ENCODE results near the gene RHBDF1.
A peak's percentile ranks its signal among the peaks of the same experiment; 100 is the strongest.
"Not testable (repeated sequence)": the region's sequence is repeated elsewhere in the genome, so short reads cannot be mapped to it uniquely, and the experiment has no call there.

RHBDF1 gene

DNA sequence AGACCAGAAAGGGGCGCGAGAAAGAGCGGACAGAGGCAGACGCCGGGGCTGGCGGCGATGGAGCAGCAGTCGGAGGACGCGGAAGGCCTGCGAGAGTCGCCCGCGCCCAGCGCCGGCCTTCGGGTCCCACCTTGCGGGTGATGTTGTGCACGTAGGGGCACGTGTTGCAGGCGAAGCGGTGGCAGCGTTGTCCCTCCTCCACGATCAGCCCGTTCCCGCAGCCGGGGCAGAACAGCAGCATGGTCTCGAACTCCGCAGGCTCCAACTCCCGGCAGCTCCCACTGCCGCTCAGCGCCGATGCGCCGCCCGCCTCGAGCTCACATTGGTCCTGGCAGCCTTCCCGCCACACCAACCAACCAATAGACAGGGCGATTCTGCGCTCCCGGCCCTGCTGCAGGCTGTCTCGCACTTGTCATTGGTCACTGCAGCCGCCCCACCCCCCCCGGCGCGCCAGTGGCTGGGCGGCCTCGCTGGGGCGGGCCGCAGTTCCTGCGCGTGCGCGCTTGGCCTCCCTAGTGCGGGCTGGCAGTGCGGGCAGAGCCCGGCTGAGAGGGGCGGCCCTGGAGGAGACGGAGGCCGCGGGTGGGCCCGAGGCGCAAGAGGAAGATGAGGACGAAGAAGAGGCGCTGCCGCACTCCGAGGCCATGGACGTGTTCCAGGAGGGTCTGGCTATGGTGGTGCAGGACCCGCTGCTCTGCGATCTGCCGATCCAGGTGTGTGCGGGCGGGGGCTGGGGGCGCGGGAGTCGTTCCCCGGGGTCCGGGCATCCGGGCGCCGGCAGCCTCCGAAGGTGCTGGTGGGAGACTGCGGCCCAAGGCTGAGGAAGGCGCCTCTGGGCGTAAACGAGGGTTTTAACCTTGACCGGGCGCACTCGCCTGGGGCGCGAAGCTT lies 18.8 kb downstream of the RHBDF1 start, which contains the start of the genes POLR3K and SNRNP25:
TSS of gene POLR3K (minus strand) at position 263 of the 891 bp plus-strand sequence. CDS start at position 241, 22 bp downstream.
TSS of gene SNRNP25 (plus strand) at position 483 of the 891 bp plus-strand sequence. CDS start at position 672, 189 bp downstream.
- H3K27ac ChIP-seq (ENCODE audit: low read length), result peak within 1 kb of the TSS; percentile 51
- peaks cover 0 to 12% of the 10 kb centered on the region in 2 donors for H3K4me1 ChIP-seq (ENCODE audit: control insufficient read depth in 1 of 2, insufficient read depth in 2 of 2, low read length in 2 of 2)
- peaks cover 18 to 36% of the 10 kb centered on the region in 2 donors for H3K36me3 ChIP-seq (ENCODE audit: control insufficient read depth in 1 of 2, insufficient read depth in 2 of 2, low read length in 2 of 2)
- no peaks in the 10 kb centered on the region for H3K27me3 ChIP-seq (ENCODE audit: low read depth, low read length)
- H3K4me3 ChIP-seq (ENCODE audit: low read depth in 1 of 2, low read length in 2 of 2), result peak within 1 kb of the TSS; percentile 81 to 94
- no peaks in the 10 kb centered on the region for H3K9me3 ChIP-seq (ENCODE audit: control insufficient read depth in 1 of 2, low read length in 2 of 2)

DNA sequence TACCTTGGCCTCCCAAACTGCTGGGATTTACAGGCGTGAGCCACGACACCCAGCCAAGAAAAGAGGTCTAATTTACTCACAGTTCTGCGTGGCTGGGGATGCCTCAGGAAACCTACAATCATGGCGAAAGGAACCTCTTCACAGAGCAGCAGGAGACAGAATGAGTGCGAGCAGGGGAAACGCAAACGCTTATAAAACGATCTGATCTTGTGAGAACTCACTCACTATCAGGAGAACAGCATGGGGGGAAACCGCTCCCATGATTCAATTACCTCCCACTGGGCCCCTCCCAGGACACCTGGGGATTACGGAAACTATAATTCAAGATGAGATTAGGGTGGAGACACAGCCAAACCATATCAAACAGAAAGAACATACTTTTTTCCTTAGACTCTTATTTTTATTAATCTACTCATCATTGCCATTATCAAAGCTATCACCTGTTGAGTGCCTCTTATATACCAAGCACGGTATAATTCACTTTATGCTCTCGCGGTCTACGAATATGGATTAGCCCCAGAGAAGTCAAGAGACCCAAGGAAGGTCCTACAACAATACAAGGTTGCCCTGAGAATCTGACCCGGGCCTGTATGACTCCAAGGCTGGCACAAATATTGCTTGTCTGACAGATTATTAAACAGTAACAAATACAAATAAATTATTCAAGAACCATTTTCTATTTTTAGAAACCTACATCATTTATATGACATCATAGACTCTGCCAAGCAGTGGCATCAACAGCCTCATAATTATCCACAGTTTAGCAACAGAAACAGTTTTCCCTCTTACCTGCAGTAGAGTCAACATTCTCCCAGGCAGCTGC lies 21.5 kb downstream of the RHBDF1 start:
- Histone ChIP-seq H3K27me3 (ENCODE audit: low read depth, low read length) (no peaks in the 10 kb centered on the region), H3K27ac (ENCODE audit: low read length) (no peak overlapping the region), H3K9me3 (ENCODE audit: control insufficient read depth in 1 of 2, low read length in 2 of 2) (no peaks in the 10 kb centered on the region), H3K36me3 (ENCODE audit: control insufficient read depth in 1 of 2, insufficient read depth in 2 of 2, low read length in 2 of 2) (peaks cover 4 to 22% of the 10 kb centered on the region in 2 donors), H3K4me1 (ENCODE audit: control insufficient read depth in 1 of 2, insufficient read depth in 2 of 2, low read length in 2 of 2) (peaks cover 0 to 12% of the 10 kb centered on the region in 2 donors), H3K4me3 (ENCODE audit: low read depth in 1 of 2, low read length in 2 of 2) (no peak overlapping the region)

DNA sequence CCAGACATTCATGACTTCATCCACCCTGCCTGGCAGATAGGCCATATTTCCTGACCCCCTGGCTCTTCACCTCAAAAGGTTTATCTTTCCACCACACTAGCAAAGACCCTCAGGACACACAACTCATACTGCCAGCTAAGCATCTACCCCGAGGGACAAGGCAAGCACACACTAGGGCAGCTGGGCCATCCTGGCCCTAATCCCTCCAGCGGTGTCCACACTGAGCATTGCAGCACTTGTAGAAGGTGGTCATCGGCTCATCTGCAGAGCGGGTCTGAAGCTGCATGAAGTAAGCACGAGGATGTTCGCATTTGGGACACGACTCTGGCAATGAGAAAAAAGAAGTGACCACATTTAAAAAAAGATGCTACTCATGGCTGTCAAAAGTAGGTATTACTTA lies 25.2 kb downstream of the RHBDF1 start:
- no peak overlapping the region for H3K4me3 ChIP-seq (ENCODE audit: low read depth in 1 of 2, low read length in 2 of 2)
- peaks cover 0 to 3% of the 10 kb centered on the region in 2 donors for H3K4me1 ChIP-seq (ENCODE audit: control insufficient read depth in 1 of 2, insufficient read depth in 2 of 2, low read length in 2 of 2)
- no peaks in the 10 kb centered on the region for H3K27me3 ChIP-seq (ENCODE audit: low read depth, low read length)
- no peaks in the 10 kb centered on the region for H3K9me3 ChIP-seq (ENCODE audit: control insufficient read depth in 1 of 2, low read length in 2 of 2)
- H3K27ac ChIP-seq (ENCODE audit: low read length), result no peak overlapping the region
- peaks cover 12 to 21% of the 10 kb centered on the region in 2 donors for H3K36me3 ChIP-seq (ENCODE audit: control insufficient read depth in 1 of 2, insufficient read depth in 2 of 2, low read length in 2 of 2)

DNA sequence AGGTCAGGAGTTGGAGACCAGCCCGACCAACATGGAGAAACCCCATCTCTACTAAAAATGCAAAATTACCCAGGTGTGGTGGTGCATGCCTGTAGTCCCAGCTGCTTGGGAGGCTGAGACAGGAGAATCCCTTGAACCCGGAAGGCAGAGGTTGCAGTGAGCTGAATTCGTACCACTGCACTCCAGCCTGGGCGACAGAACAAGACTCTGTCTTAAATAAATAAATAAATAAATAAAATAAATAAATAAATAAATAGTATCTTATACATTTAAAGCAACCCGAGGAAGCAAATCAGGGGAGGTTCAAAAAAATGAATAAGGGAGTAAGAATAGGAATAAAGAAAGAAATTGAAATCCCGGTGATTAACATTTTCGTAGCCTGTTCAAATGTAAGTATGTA lies 25.9 kb downstream of the RHBDF1 start:
- peaks cover 12 to 21% of the 10 kb centered on the region in 2 donors for H3K36me3 ChIP-seq (ENCODE audit: control insufficient read depth in 1 of 2, insufficient read depth in 2 of 2, low read length in 2 of 2)
- H3K27ac ChIP-seq (ENCODE audit: low read length); H3K9me3 ChIP-seq (ENCODE audit: control insufficient read depth in 1 of 2, low read length in 2 of 2); H3K27me3 ChIP-seq (ENCODE audit: low read depth, low read length); H3K4me3 ChIP-seq (ENCODE audit: low read depth in 1 of 2, low read length in 2 of 2); H3K4me1 ChIP-seq (ENCODE audit: control insufficient read depth in 1 of 2, insufficient read depth in 2 of 2, low read length in 2 of 2): not testable (repeated sequence)

DNA sequence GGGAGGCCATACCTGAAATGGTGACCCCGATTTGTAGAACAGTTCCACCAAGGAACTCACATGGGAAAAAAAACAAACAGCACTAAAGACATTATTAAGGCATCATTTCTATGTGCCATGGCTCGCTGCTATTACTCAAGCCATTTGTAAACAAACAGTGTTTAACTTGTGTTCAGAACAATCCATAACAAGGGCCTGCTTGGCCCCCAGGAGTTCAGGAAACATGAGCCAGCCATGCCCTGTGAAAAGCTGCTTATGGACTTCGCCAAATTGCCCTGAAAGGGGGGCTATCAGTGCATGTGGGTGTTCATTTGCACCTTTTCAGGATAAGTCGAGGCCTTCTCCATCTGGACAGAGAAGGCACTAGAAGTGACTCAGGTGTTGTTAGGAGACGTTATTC lies 27.0 kb downstream of the RHBDF1 start:
- Histone ChIP-seq H3K27ac (ENCODE audit: low read length) (no peak overlapping the region), H3K36me3 (ENCODE audit: control insufficient read depth in 1 of 2, insufficient read depth in 2 of 2, low read length in 2 of 2) (peaks cover 12 to 20% of the 10 kb centered on the region in 2 donors), H3K4me3 (ENCODE audit: low read depth in 1 of 2, low read length in 2 of 2) (no peak overlapping the region), H3K4me1 (ENCODE audit: control insufficient read depth in 1 of 2, insufficient read depth in 2 of 2, low read length in 2 of 2) (no peaks in the 10 kb centered on the region), H3K27me3 (ENCODE audit: low read depth, low read length) (no peaks in the 10 kb centered on the region), H3K9me3 (ENCODE audit: control insufficient read depth in 1 of 2, low read length in 2 of 2) (no peaks in the 10 kb centered on the region)

DNA sequence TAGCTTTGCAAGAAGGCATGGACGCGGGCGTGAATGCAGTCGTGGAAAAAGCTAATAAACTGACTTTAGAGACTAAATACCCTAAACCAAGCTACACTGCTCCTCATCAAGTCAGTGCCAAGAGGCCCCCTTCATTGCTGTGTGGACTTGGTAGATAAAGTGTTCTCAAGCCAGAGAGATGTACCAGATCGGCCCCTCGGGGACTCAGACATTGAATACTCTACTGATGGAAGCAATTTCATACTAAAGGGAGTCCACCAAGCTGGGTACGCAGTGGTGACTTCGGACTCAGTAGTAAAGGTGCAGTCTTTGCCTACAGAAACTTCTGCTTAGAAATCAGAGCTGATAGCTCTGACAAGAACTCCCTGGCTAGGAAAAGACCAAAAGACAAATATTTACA lies 27.8 kb downstream of the RHBDF1 start:
- Histone ChIP-seq H3K27ac (ENCODE audit: low read length) (no peak overlapping the region), H3K4me1 (ENCODE audit: control insufficient read depth in 1 of 2, insufficient read depth in 2 of 2, low read length in 2 of 2) (no peaks in the 10 kb centered on the region), H3K9me3 (ENCODE audit: control insufficient read depth in 1 of 2, low read length in 2 of 2) (no peaks in the 10 kb centered on the region), H3K36me3 (ENCODE audit: control insufficient read depth in 1 of 2, insufficient read depth in 2 of 2, low read length in 2 of 2) (peaks cover 12 to 17% of the 10 kb centered on the region in 2 donors), H3K4me3 (ENCODE audit: low read depth in 1 of 2, low read length in 2 of 2) (no peak overlapping the region), H3K27me3 (ENCODE audit: low read depth, low read length) (no peaks in the 10 kb centered on the region)

DNA sequence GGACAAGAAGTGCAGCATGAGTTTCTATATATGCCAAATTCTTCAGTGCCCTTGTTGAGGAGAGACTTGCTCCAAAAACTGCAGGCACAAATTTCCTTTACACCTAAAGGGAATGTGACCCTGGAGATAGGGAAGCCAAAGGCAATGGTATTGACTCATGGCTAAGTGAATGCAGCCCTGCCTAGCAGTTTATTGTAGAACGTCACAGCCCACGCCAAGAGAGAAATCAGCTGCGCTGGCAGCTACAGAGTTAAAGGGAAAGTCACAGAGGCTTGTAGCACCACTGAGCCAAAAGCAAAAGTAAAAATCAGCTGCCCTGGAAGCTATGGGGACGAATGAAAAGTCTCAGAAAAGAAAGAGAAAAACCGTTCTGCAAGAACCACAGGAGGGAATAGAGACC lies 29.1 kb downstream of the RHBDF1 start:
- H3K27ac ChIP-seq (ENCODE audit: low read length), result no peak overlapping the region
- no peak overlapping the region for H3K4me3 ChIP-seq (ENCODE audit: low read depth in 1 of 2, low read length in 2 of 2)
- H3K36me3 ChIP-seq (ENCODE audit: control insufficient read depth in 1 of 2, insufficient read depth in 2 of 2, low read length in 2 of 2), result peaks cover 12 to 17% of the 10 kb centered on the region in 2 donors
- H3K9me3 ChIP-seq (ENCODE audit: control insufficient read depth in 1 of 2, low read length in 2 of 2), result no peaks in the 10 kb centered on the region
- H3K27me3 ChIP-seq (ENCODE audit: low read depth, low read length), result no peaks in the 10 kb centered on the region
- no peaks in the 10 kb centered on the region for H3K4me1 ChIP-seq (ENCODE audit: control insufficient read depth in 1 of 2, insufficient read depth in 2 of 2, low read length in 2 of 2)

DNA sequence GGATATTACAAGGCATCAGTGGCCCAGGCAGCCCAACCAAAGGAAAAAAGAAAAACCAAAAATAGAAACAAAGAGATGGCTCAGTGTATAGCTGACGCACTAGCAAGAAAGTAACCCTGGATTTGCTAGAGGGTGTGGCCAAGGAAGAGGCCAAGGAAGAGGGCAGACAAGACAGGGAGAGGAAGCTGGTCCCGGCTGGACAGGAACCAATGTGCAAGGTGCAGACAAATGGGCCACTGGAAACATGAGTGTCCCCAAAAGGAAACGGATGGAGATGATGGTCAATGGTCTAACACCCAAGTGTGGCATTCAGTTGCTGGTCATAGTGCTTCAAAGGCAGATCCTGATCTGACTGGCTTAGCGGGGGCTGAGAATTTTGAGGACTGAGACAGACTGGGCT lies 29.7 kb downstream of the RHBDF1 start:
- Histone ChIP-seq H3K27me3 (ENCODE audit: low read depth, low read length) (no peaks in the 10 kb centered on the region), H3K9me3 (ENCODE audit: control insufficient read depth in 1 of 2, low read length in 2 of 2) (no peaks in the 10 kb centered on the region)

DNA sequence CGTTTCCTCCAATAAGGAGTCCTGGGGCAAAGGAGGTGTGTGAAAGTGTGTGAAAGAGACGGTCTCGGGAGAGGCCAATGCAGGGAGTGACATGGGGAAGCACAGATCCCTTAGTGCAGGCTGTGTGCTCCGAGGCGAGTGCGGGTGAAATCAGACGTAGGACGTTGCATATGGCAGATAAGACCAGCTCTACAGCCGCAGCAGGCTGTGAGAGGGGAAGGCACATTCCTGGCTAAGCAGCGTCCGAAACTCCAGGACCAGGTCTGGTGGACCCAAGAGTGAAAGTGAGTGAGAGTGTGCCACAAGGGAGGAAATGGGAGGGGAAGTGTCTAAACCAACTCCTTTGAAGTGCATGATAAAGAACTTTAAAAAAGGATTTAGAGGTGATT lies 30.4 kb downstream of the RHBDF1 start:
- no peak overlapping the region for H3K4me3 ChIP-seq (ENCODE audit: low read depth in 1 of 2, low read length in 2 of 2)
- no peaks in the 10 kb centered on the region for H3K4me1 ChIP-seq (ENCODE audit: control insufficient read depth in 1 of 2, insufficient read depth in 2 of 2, low read length in 2 of 2)
- no peak overlapping the region for H3K27ac ChIP-seq (ENCODE audit: low read length)
- no peaks in the 10 kb centered on the region for H3K9me3 ChIP-seq (ENCODE audit: control insufficient read depth in 1 of 2, low read length in 2 of 2)
- H3K36me3 ChIP-seq (ENCODE audit: control insufficient read depth in 1 of 2, insufficient read depth in 2 of 2, low read length in 2 of 2), result peaks cover 10 to 13% of the 10 kb centered on the region in 2 donors
- no peaks in the 10 kb centered on the region for H3K27me3 ChIP-seq (ENCODE audit: low read depth, low read length)

More for the DNA sequence above, 29.7 kb downstream of the RHBDF1 start:
- no peaks in the 10 kb centered on the region for H3K4me1 ChIP-seq (ENCODE audit: control insufficient read depth in 1 of 2, insufficient read depth in 2 of 2, low read length in 2 of 2)
- H3K27ac ChIP-seq (ENCODE audit: low read length), result no peak overlapping the region
- H3K4me3 ChIP-seq (ENCODE audit: low read depth in 1 of 2, low read length in 2 of 2), result no peak overlapping the region
- H3K36me3 ChIP-seq (ENCODE audit: control insufficient read depth in 1 of 2, insufficient read depth in 2 of 2, low read length in 2 of 2), result peaks cover 12 to 17% of the 10 kb centered on the region in 2 donors

DNA sequence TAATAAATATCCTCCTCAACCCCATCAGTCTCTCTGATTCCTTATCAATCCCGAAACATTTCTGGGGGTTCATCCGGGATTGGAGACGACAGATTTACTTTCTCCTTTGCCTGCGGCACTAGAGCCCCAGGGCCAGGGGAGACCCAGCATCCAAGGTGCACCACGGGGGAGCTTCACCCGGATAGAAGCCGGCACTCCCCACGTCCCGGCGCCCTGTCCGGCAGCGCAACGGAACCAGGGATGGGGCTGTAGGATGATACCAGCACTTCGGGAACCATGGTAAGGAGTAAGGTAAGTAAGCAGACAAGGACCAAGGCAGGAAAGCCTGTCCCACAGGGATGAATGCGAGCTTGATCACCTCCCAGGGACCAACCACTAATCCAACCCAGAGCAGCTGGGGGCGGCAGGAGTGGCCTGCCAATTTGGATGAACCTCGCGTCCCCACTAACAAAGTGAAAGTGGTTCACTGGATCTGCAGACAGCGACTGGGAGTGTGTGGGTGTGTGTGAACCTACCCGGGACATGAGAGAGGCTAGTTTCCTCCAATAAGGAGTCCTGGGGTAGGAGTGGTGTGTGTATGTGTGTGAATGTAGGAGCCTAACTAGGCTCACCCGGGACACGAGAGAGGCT lies 30.9 kb downstream of the RHBDF1 start:
- Histone ChIP-seq H3K36me3 (ENCODE audit: control insufficient read depth in 1 of 2, insufficient read depth in 2 of 2, low read length in 2 of 2) (peaks cover 8 to 10% of the 10 kb centered on the region in 2 donors), H3K27ac (ENCODE audit: low read length) (no peak overlapping the region), H3K4me3 (ENCODE audit: low read depth in 1 of 2, low read length in 2 of 2) (no peak overlapping the region), H3K4me1 (ENCODE audit: control insufficient read depth in 1 of 2, insufficient read depth in 2 of 2, low read length in 2 of 2) (no peaks in the 10 kb centered on the region), H3K9me3 (ENCODE audit: control insufficient read depth in 1 of 2, low read length in 2 of 2) (no peaks in the 10 kb centered on the region), H3K27me3 (ENCODE audit: low read depth, low read length) (no peaks in the 10 kb centered on the region)

Data from muscle layer of duodenum (tissue), 2 donors.